Activated CD4-positive, alpha-beta T cell treated with anti-CD3 and anti-CD28 coated beads, Interleukin-2, Interleukin-6, amounts not matched to agents 100 ng/mL and 50 ng/mL, durations not matched to agents 16 hours and 8 hours (primary cell): Measurements from ENCODE around the gene CER1.

Source experiments
- DNase-seq: peaks from one replicate; pipeline ENCODE4 v3.0.0-alpha.2; 2020

CER1 gene

DNA sequence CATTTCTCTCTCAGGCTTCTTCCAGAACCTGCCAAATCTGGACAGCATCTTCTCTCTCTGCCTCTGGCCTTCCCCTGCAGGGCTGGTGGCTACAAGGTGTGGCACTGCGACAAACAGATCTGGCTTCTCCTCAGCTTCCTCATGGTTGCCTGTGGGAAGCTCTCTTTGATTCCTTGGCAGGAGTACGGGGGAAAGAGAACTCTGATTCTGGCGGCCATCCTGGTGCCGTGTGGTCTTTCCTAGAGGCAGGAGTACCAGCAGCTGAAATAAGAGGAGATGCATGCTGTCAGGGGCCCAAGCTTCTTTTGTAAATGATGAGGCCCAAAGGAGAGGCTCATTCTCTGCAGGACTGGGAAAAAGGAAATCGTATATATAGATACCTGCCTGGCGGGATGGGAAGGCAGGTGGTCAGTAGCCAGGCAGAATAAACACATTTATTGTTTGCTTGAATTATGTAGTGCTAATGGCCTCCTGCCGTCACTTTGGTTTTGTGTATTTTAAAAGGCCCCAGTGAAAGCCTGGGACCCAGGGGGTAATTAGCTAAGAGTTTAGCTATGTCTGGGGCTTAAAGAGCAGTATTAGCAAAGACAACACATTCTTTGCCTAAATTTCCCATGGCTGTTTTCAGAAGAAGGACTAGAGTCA lies at the start of gene CER1:
CER1 (minus strand) TSS at position 343 of the 645 bp plus-strand sequence; CDS start at position 282, 61 bp downstream.
- DNase-seq = no peak

DNA sequence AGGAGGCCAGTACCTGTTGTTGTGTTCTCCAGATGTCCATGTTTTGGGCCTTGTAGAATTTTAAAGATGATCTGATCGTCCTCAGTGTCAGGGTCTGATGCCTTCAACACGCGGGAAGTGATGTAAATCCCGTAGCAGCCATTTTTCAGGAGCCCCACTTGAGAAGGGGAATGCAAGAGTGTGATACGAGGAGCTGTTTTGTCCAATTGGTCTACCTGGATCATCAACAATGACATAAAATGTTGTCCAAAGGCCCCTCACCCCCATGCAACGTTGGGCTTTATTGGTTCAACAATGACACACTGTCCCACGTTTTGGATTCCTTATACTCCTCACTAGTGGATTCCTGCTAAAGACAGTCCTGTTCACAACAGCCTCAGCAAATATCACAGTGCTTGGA lies 48.1 kb upstream of the CER1 start:
- DNase-seq = no peak

GRCh38 chr9:14769230-14769571 lies 46.7 kb upstream of the CER1 start:
- peak; percentile 8 for DNase-seq

GRCh38 chr9:14768405-14769229 lies 46.1 kb upstream of the CER1 start:
- peak; percentile 48 for DNase-seq

DNA sequence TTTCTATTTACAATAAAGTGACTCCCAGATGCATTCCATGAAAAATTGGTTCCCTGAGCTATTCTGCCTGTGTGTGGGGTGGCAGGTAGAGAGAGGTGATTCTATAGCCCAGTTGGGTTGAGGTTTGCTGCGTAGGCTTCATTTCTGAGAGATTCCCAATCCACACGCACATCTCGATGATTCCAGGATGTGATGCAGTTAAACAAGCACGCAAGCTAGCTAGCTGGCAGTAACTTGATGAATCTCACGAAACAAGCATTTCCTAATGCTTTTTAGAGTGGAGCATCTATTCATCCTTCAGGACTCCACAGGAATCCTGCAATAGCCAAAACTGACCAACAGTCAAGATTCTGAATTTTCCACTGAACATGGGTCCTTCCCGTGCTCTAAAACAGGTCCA lies 43.8 kb upstream of the CER1 start:
- DNase-seq = no peak

DNA sequence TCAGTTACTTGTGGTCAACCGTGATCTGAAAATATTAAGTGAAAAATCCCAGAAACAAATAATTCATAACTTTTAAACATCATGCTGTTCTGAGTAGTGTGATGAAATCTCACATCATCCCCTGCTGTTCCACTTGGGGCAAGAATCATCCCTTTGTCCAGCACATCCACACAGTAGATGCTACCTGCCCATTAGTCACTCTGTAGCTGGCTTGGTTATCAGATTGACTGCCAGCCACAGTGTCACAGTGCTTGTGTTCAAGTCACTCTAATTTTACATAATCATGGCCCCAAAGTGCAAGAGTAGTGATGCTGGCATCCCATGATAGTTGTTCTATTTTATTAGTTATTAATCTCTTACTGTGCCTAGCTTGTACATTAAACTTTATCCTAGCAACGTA lies 39.1 kb upstream of the CER1 start:
- no peak for DNase-seq

DNA sequence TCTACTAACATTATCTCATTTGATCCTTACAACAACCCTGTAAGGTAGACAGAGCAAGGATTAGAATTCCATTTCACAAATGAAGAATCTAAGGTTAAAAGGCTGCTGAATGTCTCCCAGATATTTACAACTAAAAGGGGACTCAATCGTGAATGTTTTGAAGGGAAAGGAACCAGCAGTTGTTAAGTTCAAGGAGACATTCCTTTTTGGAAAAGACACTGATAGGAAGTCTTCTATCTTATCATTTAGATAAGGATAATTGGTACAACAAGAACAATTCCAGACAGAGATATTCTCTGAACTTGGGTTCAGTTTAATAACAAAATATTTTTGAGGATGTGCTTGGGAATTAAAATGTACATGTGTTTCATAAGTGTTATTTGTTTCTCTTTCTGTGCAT lies 37.5 kb upstream of the CER1 start:
- no peak for DNase-seq

GRCh38 chr9:14756291-14756690 lies 33.8 kb upstream of the CER1 start:
- DNase-seq = no peak

DNA sequence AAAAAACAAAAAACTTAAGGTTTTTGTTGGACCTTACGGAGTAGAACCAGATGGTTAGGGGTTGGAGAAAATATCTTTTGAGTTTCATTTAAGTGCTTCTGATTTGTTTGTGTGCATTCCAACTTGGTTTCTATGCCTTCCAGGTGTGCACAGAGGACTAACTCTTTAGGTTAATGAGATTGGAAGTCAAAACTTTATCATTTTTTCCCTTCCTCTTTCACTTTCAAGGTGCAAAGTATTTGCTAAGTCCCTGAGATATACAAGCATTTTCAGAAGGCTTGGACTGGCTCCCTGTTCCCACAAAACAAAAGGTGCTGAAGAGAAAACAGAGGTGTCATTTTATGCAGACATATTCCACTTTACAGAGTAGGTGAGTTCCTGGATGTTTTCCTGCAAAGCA lies 30.3 kb upstream of the CER1 start:
- no peak for DNase-seq

DNA sequence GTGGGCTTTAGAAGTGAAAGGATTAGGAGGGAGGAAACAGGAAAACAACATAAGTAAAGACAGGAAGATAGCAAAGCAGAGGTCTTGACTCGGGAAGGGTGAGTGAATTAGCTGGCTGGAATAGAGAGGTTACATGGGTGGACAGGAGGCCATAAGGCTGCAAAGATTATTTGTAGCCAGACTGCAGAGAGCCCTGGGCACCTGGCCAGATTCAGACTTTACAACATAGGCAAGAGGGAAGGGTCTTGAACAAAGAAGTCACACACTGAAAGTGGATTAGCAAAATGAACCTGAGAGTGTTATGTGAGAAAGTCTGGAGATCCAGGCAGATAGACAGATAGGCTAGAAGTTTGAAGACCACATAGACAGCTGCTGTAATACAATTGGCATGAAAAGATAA lies 29.7 kb upstream of the CER1 start:
- no peak for DNase-seq

GRCh38 chr9:14750821-14751220 lies 28.3 kb upstream of the CER1 start:
- no peak for DNase-seq

- no peak for DNase-seq
These were observed 27.2 kb upstream of the CER1 start for GRCh38 chr9:14749741-14750211.

DNA sequence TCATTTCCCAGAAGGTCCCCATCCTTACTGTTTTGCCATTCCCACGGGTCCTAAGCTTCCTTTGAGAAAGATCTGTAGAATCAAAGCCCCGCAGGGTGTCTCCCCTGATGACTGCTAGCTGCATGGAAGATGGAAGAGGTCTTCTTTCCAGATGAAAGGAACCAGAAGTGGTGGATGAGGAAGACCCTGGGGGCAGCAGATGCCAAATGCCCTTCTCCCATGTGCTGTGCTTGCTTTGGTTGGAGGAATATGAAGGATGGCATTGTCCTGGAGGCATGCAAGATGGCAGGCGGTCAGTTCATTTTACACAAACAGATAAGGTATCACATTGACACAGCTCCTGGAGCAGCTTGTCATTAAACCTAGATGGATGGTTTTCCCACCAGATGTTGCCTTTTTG lies 25.8 kb upstream of the CER1 start:
- DNase-seq = no peak

DNA sequence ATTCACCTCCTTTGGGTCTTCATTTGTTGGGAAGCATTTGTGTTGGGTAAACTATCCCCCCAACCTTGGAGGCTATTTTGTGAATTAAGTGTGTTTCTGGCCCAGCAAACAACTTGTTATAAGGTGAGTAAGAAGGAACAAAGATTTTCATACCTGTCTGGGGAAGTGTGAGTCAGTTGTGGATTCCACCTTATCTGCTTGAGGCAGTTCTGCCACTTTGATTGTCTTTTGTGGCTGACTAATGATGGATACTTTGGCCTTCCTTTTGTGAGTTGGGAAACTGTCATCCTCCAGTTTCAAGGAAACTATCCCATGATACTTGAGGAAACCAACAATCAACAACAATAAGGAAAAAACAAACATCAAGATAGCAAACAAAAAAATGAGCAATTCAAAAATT lies 24.6 kb upstream of the CER1 start:
- DNase-seq = no peak

DNA sequence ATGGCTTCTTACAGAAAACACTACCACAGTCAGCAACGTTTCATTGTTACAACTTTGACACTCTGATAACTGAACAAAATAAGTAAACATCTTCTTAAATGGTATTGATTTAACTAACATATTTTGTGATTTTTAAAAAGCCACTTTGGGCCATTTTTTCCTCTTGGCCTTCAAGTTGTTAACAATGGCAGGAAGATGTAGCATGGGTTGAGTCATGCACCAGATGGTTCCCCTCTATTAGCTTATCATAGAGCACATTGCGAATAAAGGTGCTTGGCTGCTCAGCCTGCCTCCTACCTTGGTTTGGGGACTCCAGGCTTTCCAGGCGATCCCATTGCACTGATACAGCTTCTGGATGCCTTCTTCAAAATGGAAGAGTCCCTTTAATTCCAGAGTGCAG lies 24.1 kb upstream of the CER1 start:
- no peak for DNase-seq

DNA sequence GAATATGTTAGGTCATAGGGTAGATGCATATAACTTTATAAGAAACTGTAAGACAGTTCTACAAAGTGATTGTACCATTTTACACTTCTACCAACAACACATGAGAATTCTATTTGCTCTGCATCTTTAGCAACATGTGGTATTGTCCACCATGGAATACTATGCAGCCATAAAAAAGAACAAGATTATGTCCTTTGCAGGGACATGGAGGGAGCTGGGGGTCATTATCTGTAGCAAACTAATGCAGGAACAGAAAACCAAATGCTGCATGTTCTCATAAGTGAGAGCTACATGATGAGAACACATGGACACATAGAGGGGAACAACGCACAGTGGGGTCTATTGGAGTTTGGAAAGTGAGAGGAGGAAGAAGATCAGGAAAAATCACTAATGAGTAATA lies 22.2 kb upstream of the CER1 start:
- no peak for DNase-seq

GRCh38 chr9:14741369-14741768 lies 18.8 kb upstream of the CER1 start:
- DNase-seq = no peak

DNA sequence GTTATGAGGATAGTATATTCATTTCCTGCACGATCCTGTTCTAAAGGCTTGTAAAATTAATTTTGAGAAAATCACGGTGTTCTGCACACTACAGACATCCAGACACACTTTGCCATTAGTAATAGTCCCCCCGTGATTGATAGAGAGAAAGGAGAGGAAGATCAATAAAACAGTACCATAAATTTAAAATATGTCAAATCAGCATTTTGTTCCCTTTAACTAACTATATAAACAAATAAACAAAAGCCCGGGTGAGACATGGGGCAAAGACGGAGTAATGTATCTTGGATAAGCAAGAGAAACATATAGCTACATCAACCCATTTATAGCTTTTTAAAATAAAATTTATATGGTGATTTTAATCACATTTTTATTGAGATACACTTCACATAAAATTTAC lies 10.6 kb upstream of the CER1 start:
- no peak for DNase-seq

GRCh38 chr9:14731294-14731981 lies 8.9 kb upstream of the CER1 start:
- DNase-seq = no peak

- no peak for DNase-seq
These were observed 7.9 kb upstream of the CER1 start for GRCh38 chr9:14730461-14730898.

- DNase-seq = no peak
These were observed 768 bp upstream of the CER1 start for GRCh38 chr9:14723301-14723700.

- DNase-seq = no peak
These were observed 3.2 kb downstream of the CER1 start for GRCh38 chr9:14719231-14719923.

DNA sequence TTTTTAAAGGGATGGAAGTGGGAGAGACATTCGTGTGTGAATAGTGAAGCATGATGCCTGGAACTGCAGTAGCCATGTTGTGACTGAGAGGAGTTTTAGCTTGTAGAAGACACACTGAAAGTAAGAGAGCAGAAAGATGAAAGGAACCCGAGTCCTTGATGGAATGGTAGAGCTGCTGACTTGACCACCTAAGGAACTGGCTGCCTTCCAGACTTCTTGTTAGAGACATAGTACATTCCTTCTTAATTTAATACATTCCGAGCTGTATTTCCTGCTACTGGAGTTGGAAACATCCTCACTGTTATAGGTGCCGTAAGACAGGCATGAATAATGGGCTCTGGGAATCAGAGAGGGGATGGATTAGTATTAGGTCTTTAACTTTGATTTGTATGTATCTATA lies 7.4 kb downstream of the CER1 start:
- DNase-seq = no peak
